NCI-H146 (cell line): ENCODE results near the gene GAS5.
"Not testable (repeated sequence)": the region's sequence is repeated elsewhere in the genome, so short reads cannot be mapped to it uniquely, and the experiment has no call there.

Experiments
- DNase-seq: peaks from one replicate; lab custom pipeline; 2025; lab: John Stamatoyannopoulos, UW

The GAS5 gene

DNA sequence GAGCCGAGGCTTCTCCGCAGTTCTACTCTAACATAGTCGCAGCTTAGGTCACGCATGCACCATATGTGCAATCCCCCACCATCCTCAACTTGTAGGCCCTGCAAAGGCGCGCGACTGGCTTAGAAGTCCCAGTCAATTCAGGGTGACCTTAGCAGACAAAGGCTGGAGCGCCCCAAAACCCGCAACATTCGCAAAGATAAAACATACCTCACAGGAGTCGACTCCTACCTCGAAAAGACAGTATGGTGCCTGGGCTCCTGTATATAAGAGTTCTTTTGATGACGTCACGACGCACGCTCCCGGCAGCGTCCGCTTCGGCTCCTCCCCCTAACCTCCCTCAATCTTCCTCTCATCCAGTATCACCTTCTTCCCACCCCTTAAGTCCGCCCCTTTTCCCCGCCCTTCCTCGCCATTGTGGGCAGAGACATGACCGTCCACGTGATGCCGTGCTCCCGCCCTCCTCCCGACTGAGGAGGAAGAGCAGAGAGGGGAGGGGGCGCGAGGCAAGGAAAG is at the start of gene GAS5:
Gene GAS5 (minus strand): TSS at position 237 of the 513 bp plus-strand sequence.
- DNase-seq: peak; percentile 100

DNA sequence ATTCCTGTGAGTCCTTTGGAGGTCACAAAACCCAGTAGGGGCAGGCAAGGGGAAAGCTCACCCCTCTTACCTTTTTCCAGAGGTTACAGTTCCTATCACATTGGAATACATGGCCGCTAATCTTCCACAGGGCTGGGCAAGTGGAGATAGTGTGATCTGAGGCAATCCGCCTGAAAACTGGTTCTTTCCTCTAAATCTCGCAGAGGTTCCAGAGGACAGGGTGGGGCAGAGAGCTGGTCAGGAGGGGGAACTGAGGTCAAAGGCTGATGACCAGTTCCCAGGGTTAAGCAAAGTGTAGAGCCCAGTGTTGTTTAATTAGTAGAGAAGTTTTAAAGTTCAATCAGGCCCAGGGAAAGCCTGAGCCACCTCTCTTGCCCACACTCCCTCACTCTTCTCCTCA is 49.4 kb upstream of the GAS5 start, which contains the start of gene SERPINC1:
Gene SERPINC1 (minus strand): TSS at position 179 of the 400 bp plus-strand sequence. CDS start 68 bp downstream, at position 111.
- no peak for DNase-seq

DNA sequence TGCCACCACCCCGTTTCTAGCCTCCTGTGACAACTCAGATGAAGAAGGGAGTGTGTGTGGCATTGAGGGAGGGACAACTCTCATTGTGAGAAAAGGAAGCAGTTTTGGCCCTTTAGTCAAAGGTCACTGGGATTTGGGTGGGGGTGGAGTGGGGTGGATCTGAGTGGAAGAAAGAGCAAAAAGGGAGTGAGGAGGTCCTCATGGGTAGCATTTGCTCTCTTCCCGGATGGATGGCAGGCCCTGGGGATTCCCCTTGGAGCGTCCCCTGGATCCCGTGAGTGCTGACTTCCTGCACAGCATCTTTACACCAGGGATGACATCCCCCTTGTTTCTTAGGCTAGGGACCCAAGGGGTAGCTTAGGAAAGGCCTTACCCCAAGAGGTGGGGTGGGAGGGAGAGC is 48.9 kb upstream of the GAS5 start:
- DNase-seq: no peak

DNA sequence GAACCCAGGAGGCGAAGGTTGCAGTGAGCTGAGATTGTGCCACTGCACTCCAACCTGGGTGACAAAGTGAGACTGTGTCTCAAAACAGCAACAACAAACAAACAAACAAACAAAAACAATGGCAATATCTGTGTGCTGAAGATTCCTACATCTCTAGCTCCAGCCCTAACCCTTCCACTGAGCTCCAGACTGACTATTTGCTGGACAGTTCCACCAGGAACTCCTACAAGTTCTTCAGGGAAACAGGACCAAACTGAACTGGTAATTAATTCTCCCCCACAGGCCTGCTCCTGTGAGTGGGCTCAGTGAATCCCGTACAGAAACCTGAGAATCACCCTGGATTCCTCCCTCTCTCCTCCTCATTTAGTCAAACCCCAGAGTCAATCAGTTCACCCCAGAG is 47.8 kb upstream of the GAS5 start:
- DNase-seq: no peak

DNA sequence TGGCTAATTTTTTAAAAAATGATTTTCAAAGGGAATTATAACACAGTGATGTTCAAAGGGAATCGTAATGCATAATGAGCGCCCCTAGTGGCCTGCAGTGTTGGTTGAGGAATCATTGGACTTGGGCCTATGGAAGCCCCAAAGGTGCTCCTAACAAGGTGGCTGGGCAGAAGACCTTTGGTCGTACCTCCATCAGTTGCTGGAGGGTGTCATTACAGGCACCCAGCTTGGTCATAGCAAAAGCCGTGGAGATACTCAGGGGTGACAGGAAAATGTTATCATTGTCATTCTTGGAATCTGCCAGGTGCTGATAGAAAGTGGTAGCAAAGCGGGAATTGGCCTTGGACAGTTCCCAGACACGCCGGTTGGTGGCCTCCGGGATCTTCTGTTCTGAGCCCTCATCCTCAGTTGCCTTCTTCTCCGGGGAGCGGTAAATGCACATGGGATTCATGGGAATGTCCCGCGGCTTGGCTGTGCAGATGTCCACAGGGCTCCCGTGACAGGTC is 46.6 kb upstream of the GAS5 start:
- peak; percentile 6 for DNase-seq

DNA sequence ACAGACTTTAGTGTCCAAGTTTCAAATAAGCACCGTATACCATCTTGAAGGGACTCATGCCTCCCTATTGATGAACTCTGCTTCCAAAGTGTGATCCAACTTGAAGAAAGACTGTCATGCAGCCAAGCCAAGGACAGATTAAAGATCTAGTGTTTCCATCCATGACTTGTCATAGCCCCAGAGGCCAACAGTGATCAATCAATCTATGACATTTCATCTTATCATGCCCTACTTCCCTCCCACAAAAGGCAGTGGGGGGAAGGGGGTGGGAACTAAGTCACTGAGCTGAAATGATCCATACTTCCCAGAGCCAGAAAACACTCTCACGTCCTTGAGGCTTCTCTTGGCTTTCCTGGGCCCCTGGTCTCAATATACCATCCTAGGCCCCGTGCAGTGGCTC is 45.3 kb upstream of the GAS5 start:
- no peak for DNase-seq

DNA sequence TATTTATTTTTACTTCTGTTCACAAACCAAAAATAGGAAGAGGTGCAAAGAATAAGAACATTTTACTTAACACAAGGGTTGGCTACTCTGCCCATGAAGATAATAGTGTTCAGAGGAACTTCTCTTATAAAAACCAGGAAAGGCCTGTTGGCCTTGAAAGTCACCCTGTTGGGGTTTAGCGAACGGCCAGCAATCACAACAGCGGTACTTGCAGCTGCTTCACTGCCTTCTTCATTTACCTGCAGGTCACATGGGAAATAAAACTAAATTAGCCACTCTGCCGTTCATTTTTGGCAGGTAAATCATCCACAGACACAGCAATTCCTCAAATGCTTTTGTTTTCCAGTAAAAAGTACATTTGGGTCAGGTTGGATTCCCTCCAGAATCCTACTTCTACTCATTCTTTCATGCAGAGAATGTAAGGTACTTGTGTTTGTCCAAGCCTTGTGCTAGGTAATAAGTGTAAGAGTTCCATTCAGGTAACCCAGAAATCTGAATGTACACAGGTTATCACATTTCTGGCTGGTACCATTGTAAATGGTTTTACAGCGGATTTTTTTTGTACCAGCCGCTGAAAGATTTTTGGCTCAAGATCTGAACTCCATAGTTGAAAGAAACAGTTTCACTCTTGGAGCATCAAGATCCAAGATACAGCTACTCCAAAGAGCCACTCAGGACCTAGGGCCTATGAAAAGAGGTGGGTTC is 36.2 kb upstream of the GAS5 start:
- DNase-seq: no peak

DNA sequence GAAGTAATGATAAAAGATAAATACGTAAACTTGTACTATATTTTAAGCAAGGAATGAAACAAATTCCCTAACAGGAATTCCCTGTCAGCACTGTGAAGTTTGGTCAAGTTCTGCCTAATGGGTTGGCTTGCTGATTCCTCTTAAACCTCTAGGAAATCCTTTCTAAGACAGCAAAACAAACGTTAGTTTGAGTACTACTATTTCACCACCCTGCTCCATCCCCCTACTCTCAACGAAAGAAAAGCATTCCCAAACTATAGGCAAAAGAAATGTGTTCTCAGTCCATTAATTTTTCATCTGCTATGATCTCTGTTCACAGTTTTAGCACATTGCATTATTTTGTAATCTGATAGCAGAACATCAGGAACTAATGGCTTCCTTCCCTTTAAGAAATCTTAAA is 33.2 kb upstream of the GAS5 start:
- no peak for DNase-seq

DNA sequence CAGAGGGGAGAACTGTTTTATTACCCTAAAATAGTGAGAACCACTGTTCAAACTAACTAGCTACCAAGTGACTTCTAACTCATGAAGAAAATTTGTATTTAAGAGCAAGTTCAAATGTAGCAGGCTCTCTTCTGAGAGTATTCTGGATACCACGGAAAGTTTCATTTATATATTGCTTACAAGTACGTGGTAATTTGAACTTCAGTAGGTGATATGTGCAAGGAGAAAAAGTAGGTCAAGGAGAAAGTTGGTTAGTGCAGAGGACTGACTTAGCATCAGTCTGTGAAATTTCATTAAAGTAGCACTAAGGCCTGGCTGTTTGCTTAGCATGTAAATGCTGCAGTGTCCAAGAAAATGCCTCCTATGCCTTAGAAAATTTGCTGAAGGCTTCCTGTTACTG is 32.6 kb upstream of the GAS5 start:
- no peak for DNase-seq

DNA sequence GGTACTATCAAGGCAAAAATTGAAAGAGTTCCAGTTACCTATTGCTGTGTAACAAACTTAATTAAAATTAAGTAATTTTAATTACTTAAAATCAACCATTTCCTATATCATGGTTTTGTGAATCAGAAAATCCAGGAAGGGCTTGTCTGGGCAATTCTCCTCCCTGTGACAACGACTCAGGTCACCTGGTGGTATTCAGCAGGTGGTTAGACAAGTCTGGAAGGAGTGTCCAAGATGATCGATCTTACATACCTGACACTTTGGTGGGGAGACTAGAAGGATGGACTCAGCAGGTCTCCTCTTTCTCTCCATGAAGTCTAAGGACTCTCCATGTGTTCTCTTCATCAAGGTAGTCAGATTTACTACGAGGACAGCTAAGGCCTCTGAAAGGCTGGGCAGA is 26.4 kb upstream of the GAS5 start:
- no peak for DNase-seq

DNA sequence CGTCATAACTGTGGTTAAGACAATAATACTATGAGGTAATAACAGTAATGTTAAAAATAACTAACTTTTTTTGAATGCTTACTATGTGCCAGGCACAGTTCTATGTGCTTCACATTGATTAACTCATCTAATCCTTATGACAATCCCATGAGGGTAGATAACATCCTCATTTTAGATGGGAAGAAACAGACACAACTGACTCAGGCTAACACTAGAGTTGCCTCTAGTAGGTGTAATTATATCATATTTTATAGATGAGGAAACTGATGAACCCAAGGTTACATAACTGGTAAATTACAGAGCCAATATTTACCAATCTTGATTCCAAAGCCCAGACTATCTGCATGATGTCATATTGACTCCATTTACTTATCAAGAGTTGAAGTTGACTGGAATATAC is 25.8 kb upstream of the GAS5 start:
- no peak for DNase-seq

DNA sequence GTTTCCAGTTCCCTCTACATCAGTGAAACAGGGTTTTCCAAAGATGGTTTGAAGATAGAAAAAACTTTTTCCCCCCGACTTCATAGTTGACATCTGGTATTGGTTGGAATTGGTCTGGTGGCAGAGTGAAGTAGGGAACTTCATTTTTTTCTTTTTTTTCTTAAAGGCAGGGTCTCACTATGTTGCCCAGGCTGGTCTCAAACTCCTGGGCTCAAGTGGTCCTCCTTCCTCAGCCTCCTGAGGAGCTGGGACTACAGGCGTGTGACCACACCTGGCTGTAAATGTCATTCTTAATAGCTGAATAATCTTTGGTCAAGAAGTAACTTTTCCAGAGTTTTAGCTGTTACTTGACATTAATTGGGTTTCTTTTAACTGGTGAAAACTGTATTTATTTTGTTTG is 22.1 kb upstream of the GAS5 start:
- no peak for DNase-seq

DNA sequence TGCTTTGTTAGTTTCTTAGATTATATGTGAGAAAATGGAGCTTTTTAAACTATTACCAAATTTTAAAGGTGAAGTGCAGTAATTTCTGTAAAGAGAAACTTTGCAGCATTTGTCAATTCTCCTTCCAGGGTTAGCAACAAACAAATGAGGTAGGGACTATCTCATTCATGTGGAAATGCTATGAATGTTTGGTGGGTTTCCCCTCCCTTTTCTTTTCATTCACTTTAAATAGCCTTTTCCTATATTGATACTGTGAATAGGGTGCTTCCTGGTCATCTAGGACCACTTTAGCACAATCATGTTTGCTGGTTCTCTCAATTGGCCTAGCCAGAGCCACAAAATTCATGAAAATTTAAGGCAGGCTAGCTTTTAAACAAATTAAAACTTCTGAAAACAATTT is 21.0 kb upstream of the GAS5 start:
- DNase-seq: no peak

DNA sequence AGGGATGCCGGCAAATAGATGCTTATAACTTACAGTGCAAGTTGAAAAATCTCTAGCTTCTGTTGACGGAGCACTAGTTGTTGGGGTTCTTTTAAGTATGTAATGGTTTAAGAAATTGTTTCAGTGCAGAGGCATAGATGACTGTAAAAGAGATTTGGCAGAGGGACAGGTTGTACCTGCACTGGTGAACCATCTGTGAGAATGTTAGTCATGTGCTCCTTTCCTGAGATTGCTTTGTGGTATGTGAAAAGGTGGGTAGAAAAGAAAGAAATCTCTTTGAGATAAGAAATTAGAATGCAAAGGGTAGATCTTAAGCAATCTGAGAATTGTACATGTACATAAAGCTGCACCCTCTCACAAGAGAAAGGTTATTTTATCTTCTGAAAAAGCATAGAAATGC is 19.8 kb upstream of the GAS5 start:
- no peak for DNase-seq

DNA sequence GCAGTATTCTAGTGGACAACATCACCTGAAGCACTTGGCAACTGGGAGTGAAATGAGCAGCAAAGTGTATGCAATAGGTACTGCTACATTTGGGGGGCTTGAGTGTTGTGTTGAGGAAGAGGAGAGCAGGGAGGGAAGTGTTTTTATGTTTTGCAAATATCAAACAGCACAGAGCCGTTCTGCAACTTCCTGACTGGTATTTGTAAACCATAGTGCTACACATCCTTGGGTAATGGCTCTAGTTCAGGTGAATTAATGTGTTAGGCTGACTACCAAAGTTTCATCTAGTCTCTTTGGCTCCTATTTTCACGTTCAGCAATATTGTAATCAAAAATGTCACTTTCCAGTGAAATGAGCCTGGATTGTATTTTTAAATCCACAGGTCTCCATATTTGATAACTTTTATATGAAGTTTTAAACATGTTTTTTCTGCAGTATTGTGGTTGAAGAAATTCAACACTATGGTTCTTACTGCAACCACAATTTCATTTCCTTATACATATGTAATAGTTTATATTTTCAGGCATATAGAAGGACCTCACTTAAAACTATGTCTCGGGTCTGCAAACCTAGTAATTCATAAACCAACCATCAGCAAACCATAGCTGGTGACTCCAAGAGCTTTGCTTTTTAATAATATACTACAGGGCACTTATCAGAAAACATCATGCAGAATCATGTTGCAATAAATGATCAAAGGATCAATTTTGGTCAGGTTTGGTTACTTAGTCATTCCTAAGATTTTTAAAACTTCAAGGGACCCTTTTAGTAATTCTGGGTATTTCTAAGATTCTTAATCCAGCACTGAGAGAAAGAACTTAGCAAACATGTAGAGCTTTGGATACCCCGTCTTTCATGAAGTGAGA is 19.2 kb upstream of the GAS5 start:
- no peak for DNase-seq

DNA sequence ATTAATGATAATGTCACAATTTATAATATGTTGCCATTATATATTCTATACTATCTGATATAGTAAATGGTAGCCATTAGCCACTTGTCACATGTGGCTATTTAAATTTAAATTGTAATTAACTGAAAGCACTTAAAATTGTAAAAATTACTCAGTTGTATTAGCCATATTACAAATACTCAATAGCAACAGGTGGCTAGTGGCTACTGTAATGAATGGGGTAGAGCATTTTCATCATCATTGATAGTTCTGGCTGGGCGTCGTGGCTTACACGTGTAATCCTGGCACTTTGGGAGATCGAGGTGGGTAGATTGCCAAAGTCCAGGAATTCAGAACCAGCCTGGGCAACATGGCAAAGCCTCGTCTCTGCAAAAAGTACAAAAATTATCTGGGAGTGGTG is 16.9 kb upstream of the GAS5 start:
- no peak for DNase-seq

DNA sequence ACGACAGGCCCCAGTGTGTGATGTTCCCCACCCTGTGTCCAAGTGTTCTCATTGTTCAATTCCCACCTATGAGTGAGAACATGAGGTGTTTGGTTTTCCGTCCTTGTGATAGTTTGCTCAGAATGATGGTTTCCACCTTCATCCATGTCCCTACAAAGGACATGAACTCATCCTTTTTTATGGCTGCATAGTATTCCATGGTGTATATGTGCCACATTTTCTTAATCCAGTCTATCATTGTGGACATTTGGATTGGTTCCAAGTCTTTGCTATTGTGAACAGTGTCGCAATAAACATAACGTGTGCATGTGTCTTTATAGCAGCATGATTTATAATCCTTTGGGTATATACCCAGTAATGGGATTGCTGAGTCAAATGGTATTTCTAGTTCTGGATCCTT is 13.3 kb upstream of the GAS5 start:
- DNase-seq: not testable (repeated sequence)

DNA sequence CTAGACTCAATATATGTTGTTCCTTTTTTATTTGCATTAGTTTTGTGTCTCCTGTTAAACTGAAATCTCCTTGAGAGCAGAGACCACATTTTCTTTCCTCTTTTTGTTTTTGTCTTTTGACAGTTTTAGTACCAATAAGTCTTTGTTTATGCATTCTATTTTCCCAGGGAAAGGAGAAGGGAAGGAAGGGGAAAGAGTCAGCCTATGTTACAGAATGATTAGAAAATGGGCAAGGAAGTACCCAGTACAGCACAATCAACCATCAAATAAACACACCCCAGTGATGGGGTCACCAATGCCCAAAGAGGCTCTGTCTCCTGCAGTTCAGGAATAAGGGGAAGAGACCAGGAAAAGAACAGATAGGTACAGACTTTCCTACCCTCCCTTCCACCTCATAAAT is 10.5 kb upstream of the GAS5 start:
- DNase-seq: no peak

DNA sequence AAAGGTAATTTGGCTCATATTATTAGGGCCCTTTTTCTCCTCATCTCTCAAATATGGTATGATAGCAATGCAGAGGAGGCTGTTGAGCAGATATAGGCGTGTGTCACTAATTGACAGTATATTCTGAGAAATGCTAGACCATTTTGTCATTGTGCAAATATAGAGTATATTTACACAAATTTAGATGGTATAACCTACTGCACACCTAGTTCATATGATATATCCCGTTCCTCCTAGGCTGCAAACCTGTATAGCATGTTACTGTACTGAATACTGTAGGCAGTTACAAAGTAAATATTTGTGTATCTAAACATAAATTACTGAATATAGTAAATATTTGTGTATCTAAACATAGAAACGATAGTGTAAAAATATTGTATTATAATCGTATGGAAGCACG is 8.9 kb upstream of the GAS5 start:
- DNase-seq: no peak

DNA sequence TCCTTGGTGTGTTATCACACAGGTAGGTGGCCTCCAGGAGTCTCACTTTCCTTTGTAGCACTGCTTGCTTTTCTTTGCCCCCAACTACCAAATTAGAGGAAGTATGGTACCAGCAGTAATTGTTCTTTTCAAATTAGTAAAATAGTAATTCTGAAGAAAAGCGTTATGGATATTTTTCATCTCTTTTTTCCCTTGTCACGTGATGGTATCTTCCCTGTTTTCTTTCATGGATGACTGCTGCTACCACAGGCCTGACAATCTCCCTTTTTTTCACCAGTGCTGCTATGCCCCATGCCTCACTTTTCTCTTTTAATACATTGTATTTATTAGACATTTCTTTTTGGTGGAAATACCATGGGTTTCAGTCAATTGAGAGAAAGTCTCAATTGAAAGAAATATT is 3.7 kb upstream of the GAS5 start:
- no peak for DNase-seq

DNA sequence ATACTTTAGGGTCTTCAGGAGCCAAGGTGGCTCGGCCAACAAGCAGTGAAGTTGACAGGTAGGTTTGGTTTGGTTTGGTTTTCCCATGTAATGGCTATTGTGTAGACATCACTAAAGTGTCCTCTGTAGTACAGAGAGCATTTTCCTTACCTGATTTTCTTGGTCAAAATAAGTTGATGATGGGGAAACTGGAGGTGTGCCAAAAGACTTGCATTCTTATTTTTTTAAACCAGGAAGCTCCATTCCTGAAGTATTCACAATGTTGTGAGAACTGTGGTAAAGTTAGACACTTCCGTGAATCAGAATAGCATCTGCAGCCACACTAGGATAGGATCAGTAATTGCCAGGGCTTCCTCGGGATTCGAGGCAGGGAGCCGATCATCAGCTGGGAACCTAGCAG is 3.3 kb upstream of the GAS5 start:
- no peak for DNase-seq

DNA sequence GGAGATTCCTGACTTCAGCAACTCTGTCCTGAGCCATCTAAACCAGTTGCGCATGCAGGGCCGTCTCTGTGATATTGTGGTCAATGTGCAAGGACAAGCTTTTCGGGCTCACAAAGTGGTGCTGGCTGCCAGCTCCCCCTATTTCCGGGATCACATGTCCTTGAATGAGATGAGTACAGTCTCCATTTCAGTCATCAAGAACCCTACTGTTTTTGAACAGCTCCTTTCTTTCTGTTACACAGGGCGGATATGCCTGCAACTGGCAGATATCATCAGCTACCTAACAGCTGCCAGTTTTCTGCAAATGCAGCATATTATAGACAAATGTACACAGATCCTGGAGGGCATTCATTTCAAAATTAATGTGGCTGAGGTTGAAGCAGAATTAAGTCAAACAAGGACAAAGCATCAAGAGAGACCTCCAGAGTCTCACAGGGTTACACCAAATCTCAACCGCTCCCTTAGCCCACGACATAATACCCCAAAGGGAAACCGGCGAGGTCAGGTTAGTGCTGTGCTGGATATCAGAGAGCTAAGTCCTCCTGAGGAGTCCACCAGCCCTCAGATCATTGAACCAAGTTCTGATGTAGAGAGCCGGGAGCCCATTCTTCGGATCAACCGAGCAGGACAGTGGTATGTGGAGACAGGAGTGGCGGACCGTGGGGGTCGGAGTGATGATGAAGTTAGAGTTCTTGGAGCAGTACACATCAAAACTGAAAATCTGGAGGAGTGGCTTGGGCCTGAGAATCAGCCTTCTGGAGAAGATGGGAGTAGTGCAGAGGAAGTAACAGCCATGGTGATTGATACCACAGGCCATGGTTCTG is 2.7 kb upstream of the GAS5 start:
- DNase-seq: no peak
